T-helper 17 cell (primary cell): Measurements from ENCODE around the gene RMND1. TPM values are rescaled to one million over a fixed set of nuclear protein-coding genes. Genes with fewer than 3 reads are reported as not detected.
"Not testable (repeated sequence)": the region's sequence is repeated elsewhere in the genome, so short reads cannot be mapped to it uniquely, and the experiment has no call there.

ENCODE experiments used
- ATAC-seq: fragments of 150-1000 bp; cut with Tn5 transposase; 2 replicates; pipeline ENCODE4 v1.10.0; 2021; ENCODE audit warnings: mild to moderate bottlenecking, moderate library complexity
- DNase-seq, 3 donors: peaks; one replicate each; pipeline versions ENCODE4 v3.0.0 to v3.0.0-alpha.2; 2020 to 2021
- H3K9me3 ChIP-seq: one replicate; pipeline ENCODE4 v1.7.0; 2013; ENCODE audit warnings: low read length, mild to moderate bottlenecking; ENCODE audit not compliant: control insufficient read depth, poor library complexity, severe bottlenecking
- H3K27ac Mint-ChIP-seq: one replicate; pipeline ENCODE4 v1.8.0; 2022; ENCODE audit warnings: mild to moderate bottlenecking, moderate library complexity, mixed read lengths
- H3K27me3 Mint-ChIP-seq: one replicate; pipeline ENCODE4 v1.8.0; 2022; ENCODE audit warnings: mixed read lengths
- H3K36me3 Mint-ChIP-seq: one replicate; pipeline ENCODE4 v1.8.0; 2022; ENCODE audit warnings: low read depth, mixed read lengths
- H3K4me1 Mint-ChIP-seq: one replicate; pipeline ENCODE4 v1.8.0; 2022; ENCODE audit warnings: mild to moderate bottlenecking, mixed read lengths
- H3K4me3 Mint-ChIP-seq: one replicate; pipeline ENCODE4 v1.8.0; 2022; ENCODE audit warnings: mild to moderate bottlenecking, moderate library complexity, mixed read lengths
- total RNA-seq, 4 donors: library from RNA in 2 of 4; stranded (reverse) in 2 of 4; gene quantifications; one replicate each; pipeline ENCODE4 v1.2.3 and lab custom pipeline; 2022 to 2026

RMND1 gene
- total RNA-seq, 2 donors from 2014 or later = 7.0 to 8.5 TPM

- not testable (repeated sequence) for H3K9me3 ChIP-seq, H3K36me3 Mint-ChIP-seq, ATAC-seq, H3K4me3 Mint-ChIP-seq, DNase-seq, H3K27me3 Mint-ChIP-seq
- peaks cover 43% of the 10 kb centered on the region for H3K4me1 Mint-ChIP-seq
- H3K27ac Mint-ChIP-seq = peak overlapping the region; percentile 100
Measured at GRCh38 chr6:151382631-151383030, 69.3 kb downstream of the RMND1 start.

- peak overlapping the region; percentile 71 for H3K4me3 Mint-ChIP-seq
- H3K27me3 Mint-ChIP-seq = no peaks in the 10 kb centered on the region
- H3K27ac Mint-ChIP-seq = peak overlapping the region; percentile 100
- no peak for ATAC-seq
- peaks cover 47% of the 10 kb centered on the region for H3K4me1 Mint-ChIP-seq
- no peaks in the 10 kb centered on the region for H3K9me3 ChIP-seq
- no peak for DNase-seq
- peaks cover 6% of the 10 kb centered on the region for H3K36me3 Mint-ChIP-seq
Measured at GRCh38 chr6:151381722-151382121, 70.2 kb downstream of the RMND1 start.

- H3K27ac Mint-ChIP-seq = peak overlapping the region; percentile 100
- peak overlapping the region; percentile 94 for H3K4me3 Mint-ChIP-seq
- H3K27me3 Mint-ChIP-seq = no peaks in the 10 kb centered on the region
- ATAC-seq (peak; percentile 17), DNase-seq (no peak)
- H3K9me3 ChIP-seq = no peaks in the 10 kb centered on the region
- peaks cover 56% of the 10 kb centered on the region for H3K4me1 Mint-ChIP-seq
- H3K36me3 Mint-ChIP-seq = peaks cover 6% of the 10 kb centered on the region
Measured at GRCh38 chr6:151380848-151381205, 71.1 kb downstream of the RMND1 start.

GRCh38 chr6:151379933-151380847 lies 71.7 kb downstream of the RMND1 start:
- no peaks in the 10 kb centered on the region for H3K27me3 Mint-ChIP-seq
- peaks cover 57% of the 10 kb centered on the region for H3K4me1 Mint-ChIP-seq
- peak overlapping the region; percentile 94 for H3K4me3 Mint-ChIP-seq
- ATAC-seq (peak; percentile 73), DNase-seq (no peak)
- H3K27ac Mint-ChIP-seq = peak overlapping the region; percentile 100
- no peaks in the 10 kb centered on the region for H3K9me3 ChIP-seq
- H3K36me3 Mint-ChIP-seq = peaks cover 6% of the 10 kb centered on the region

- no peak for ATAC-seq
- Mint-ChIP-seq H3K27me3 (no peaks in the 10 kb centered on the region), H3K4me3 (no peak overlapping the region)
Measured at GRCh38 chr6:151377095-151377494, 74.8 kb downstream of the RMND1 start.

GRCh38 chr6:151376440-151376839 lies 75.5 kb downstream of the RMND1 start:
- no peaks in the 10 kb centered on the region for H3K9me3 ChIP-seq
- peak overlapping the region; percentile 61 for H3K27ac Mint-ChIP-seq
- DNase-seq = no peak
- peak; percentile 38 for ATAC-seq
- H3K4me1 Mint-ChIP-seq = peaks cover 73% of the 10 kb centered on the region
- H3K27me3 Mint-ChIP-seq = no peaks in the 10 kb centered on the region
- peaks cover 14% of the 10 kb centered on the region for H3K36me3 Mint-ChIP-seq
- H3K4me3 Mint-ChIP-seq = peak overlapping the region; percentile 4

More at GRCh38 chr6:151377095-151377494, 74.8 kb downstream of the RMND1 start:
- H3K36me3 Mint-ChIP-seq = peaks cover 8% of the 10 kb centered on the region
- no peak overlapping the region for H3K27ac Mint-ChIP-seq
- no peaks in the 10 kb centered on the region for H3K9me3 ChIP-seq
- DNase-seq = no peak
- H3K4me1 Mint-ChIP-seq = peaks cover 70% of the 10 kb centered on the region

GRCh38 chr6:151375833-151376232 lies 76.1 kb downstream of the RMND1 start:
- ATAC-seq (no peak), DNase-seq (no peak)
- no peak overlapping the region for H3K4me3 Mint-ChIP-seq
- no peaks in the 10 kb centered on the region for H3K27me3 Mint-ChIP-seq
- peaks cover 72% of the 10 kb centered on the region for H3K4me1 Mint-ChIP-seq
- H3K27ac Mint-ChIP-seq = peak overlapping the region; percentile 61
- H3K36me3 Mint-ChIP-seq = peaks cover 14% of the 10 kb centered on the region
- no peaks in the 10 kb centered on the region for H3K9me3 ChIP-seq

GRCh38 chr6:151374036-151374683 lies 77.8 kb downstream of the RMND1 start:
- no peaks in the 10 kb centered on the region for H3K27me3 Mint-ChIP-seq
- peak overlapping the region; percentile 33 for H3K4me3 Mint-ChIP-seq
- ATAC-seq = no peak
- DNase-seq = no peak
- H3K9me3 ChIP-seq = no peaks in the 10 kb centered on the region
- H3K4me1 Mint-ChIP-seq = peaks cover 58% of the 10 kb centered on the region
- H3K36me3 Mint-ChIP-seq = peaks cover 14% of the 10 kb centered on the region
- H3K27ac Mint-ChIP-seq = peak overlapping the region; percentile 84

- Mint-ChIP-seq H3K4me1 (peaks cover 48% of the 10 kb centered on the region), H3K27ac (peak overlapping the region; percentile 84), H3K27me3 (no peaks in the 10 kb centered on the region), H3K36me3 (peaks cover 14% of the 10 kb centered on the region), H3K4me3 (peak overlapping the region; percentile 68)
- no peak for ATAC-seq
- no peaks in the 10 kb centered on the region for H3K9me3 ChIP-seq
- no peak for DNase-seq
Measured at GRCh38 chr6:151372164-151372563, 79.8 kb downstream of the RMND1 start.

GRCh38 chr6:151370509-151371078 lies 81.3 kb downstream of the RMND1 start:
- Mint-ChIP-seq H3K27me3 (no peaks in the 10 kb centered on the region), H3K4me3 (no peak overlapping the region), H3K27ac (peak overlapping the region; percentile 84), H3K36me3 (peaks cover 21% of the 10 kb centered on the region), H3K4me1 (peaks cover 32% of the 10 kb centered on the region)
- ATAC-seq (no peak), DNase-seq (no peak)
- H3K9me3 ChIP-seq = no peaks in the 10 kb centered on the region

- Mint-ChIP-seq H3K4me3 (no peak overlapping the region), H3K27ac (no peak overlapping the region), H3K27me3 (no peaks in the 10 kb centered on the region), H3K4me1 (no peaks in the 10 kb centered on the region), H3K36me3 (peaks cover 11% of the 10 kb centered on the region)
- DNase-seq (no peak), ATAC-seq (no peak)
- no peaks in the 10 kb centered on the region for H3K9me3 ChIP-seq
Measured at GRCh38 chr6:151365233-151365632, 86.7 kb downstream of the RMND1 start.

GRCh38 chr6:151359486-151359885 lies 92.4 kb downstream of the RMND1 start:
- H3K9me3 ChIP-seq = no peaks in the 10 kb centered on the region
- peaks cover 4% of the 10 kb centered on the region for H3K36me3 Mint-ChIP-seq
- no peak overlapping the region for H3K27ac Mint-ChIP-seq
- H3K27me3 Mint-ChIP-seq = no peaks in the 10 kb centered on the region
- no peak overlapping the region for H3K4me3 Mint-ChIP-seq
- no peak for ATAC-seq
- no peak for DNase-seq
- peaks cover 3% of the 10 kb centered on the region for H3K4me1 Mint-ChIP-seq

- no peak for ATAC-seq
- peak overlapping the region; percentile 27 for H3K27ac Mint-ChIP-seq
- H3K27me3 Mint-ChIP-seq = no peaks in the 10 kb centered on the region
Measured at GRCh38 chr6:151358475-151358874, 93.5 kb downstream of the RMND1 start.

More at GRCh38 chr6:151358475-151358874, 93.5 kb downstream of the RMND1 start:
- Mint-ChIP-seq H3K4me1 (peaks cover 3% of the 10 kb centered on the region), H3K36me3 (peaks cover 4% of the 10 kb centered on the region), H3K4me3 (no peak overlapping the region)
- H3K9me3 ChIP-seq = no peaks in the 10 kb centered on the region
- no peak for DNase-seq
